ENCODE results near the gene LRRC46. TPM values are rescaled to one million over a fixed set of nuclear protein-coding genes. Genes with fewer than 3 reads are reported as not detected.

LRRC46 gene
- total and polyA plus RNA-seq, 2 of the 13 experiments (the other 11 are each of a cell fraction or from before 2014, with no cell fraction given), result 0.09 TPM

DNA sequence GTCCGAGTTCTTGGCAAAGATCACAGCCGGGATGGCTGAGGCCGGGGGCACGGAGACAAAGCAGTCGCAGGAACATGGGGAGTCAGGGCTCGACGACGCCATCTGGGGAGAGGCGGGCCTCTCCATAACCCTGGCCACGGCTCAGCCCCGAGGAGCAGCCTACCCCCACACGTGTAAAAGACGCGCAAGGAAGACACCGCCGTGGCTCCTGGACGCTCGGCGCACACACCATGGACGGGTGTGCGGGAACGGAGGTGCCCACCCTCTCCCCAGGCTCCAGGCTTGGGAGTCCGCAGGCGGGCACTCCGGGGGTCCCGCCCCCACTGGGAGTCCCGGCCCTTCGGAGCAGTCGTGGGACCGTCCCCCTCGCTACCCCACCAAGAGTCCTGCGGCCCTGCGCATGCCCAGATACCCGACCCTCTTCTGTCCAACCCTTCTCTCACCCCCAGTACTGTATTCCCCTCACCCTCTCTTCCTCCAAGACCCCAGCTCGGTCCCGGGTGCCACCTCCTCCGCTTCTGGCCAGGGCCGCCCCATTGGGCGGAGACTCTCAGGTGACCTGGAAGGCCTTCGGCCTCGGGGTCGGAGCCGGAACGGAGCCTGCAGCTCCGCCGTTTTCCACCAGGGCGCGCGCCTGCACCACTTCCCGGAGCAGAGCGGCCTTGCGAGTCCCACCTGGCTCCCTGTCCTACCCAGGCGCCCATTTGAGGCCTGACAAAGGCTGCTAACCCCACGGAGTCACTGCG, 9.4 kb downstream of the LRRC46 start, which contains the start of gene SCRN2 (continued):
- TF ChIP-seq CEBPB (IDR thresholded peaks at IDR 0.05; ENCODE audit: borderline replicate concordance, low read depth, low read length), result no peak
- TF ChIP-seq NCOA1 (CRISPR knock-in tag; IDR thresholded peaks at IDR 0.05), result peak; percentile 71; the same call in 1 of the 2 replicates
- TF ChIP-seq, protein P1, sequence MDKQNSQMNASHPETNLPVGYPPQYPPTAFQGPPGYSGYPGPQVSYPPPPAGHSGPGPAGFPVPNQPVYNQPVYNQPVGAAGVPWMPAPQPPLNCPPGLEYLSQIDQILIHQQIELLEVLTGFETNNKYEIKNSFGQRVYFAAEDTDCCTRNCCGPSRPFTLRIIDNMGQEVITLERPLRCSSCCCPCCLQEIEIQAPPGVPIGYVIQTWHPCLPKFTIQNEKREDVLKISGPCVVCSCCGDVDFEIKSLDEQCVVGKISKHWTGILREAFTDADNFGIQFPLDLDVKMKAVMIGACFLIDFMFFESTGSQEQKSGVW (CRISPR knock-in tag; IDR thresholded peaks at IDR 0.05; ENCODE audit: borderline replicate concordance), result no peak
- TF ChIP-seq ZFP82 (CRISPR knock-in tag; IDR thresholded peaks at IDR 0.05; ENCODE audit: borderline replicate concordance), result peak; percentile 93; the same call in 1 of the 2 replicates
- peak; percentile 87 for TF ChIP-seq ELF3 (CRISPR knock-in tag; IDR thresholded peaks at IDR 0.05)
- 0 out of 2 replicates have a peak, but pooled peaks have one; percentile 10 for TF ChIP-seq NCOA2 (CRISPR knock-in tag; IDR thresholded peaks at IDR 0.05)
- TF ChIP-seq ZNF652 (CRISPR knock-in tag; IDR thresholded peaks at IDR 0.05; ENCODE audit: borderline replicate concordance, low read depth), result no peak
- no peak for TF ChIP-seq ZKSCAN1 (IDR thresholded peaks at IDR 0.05; ENCODE audit: low read length)
- peak; percentile 60 for TF ChIP-seq IKZF4 (CRISPR knock-in tag; IDR thresholded peaks at IDR 0.05; ENCODE audit: borderline replicate concordance, low read depth, not compliant biosample characterization)
- TF ChIP-seq TCF7L2 (IDR thresholded peaks at IDR 0.05; ENCODE audit: low read depth, low read length), result no peak
- no peak for TF ChIP-seq PRPF4 (IDR thresholded peaks at IDR 0.05; ENCODE audit: low read depth, low read length, poor library complexity, severe bottlenecking)
- TF ChIP-seq ZNF3 (CRISPR knock-in tag; IDR thresholded peaks at IDR 0.05), result no peak
- no peak for TF ChIP-seq HES4 (CRISPR knock-in tag; IDR thresholded peaks at IDR 0.05; ENCODE audit: borderline replicate concordance)
- TF ChIP-seq ASH2L (IDR thresholded peaks at IDR 0.05; ENCODE audit: insufficient read length, low read depth, low read length), result peak; percentile 57
- TF ChIP-seq SALL1 (CRISPR knock-in tag; IDR thresholded peaks at IDR 0.05), result peak; percentile 82; the same call in 1 of the 2 replicates
- no peak; the same call in 1 of the 2 replicates for TF ChIP-seq ZNF879 (CRISPR knock-in tag; IDR thresholded peaks at IDR 0.05)
- no peak for TF ChIP-seq ZNF790 (CRISPR knock-in tag; IDR thresholded peaks at IDR 0.05; ENCODE audit: borderline replicate concordance)
- TF ChIP-seq, protein P2, sequence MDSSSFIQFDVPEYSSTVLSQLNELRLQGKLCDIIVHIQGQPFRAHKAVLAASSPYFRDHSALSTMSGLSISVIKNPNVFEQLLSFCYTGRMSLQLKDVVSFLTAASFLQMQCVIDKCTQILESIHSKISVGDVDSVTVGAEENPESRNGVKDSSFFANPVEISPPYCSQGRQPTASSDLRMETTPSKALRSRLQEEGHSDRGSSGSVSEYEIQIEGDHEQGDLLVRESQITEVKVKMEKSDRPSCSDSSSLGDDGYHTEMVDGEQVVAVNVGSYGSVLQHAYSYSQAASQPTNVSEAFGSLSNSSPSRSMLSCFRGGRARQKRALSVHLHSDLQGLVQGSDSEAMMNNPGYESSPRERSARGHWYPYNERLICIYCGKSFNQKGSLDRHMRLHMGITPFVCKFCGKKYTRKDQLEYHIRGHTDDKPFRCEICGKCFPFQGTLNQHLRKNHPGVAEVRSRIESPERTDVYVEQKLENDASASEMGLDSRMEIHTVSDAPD (CRISPR knock-in tag; IDR thresholded peaks at IDR 0.05), result 0 out of 2 replicates have a peak, but pooled peaks have one; percentile 48
- peak; percentile 84 for TF ChIP-seq DRAP1 (CRISPR knock-in tag; IDR thresholded peaks at IDR 0.05)
- TF ChIP-seq ARID3A (IDR thresholded peaks at IDR 0.05; ENCODE audit: low read depth, low read length), result no peak
- TF ChIP-seq JDP2 (CRISPR knock-in tag; IDR thresholded peaks at IDR 0.05; ENCODE audit: borderline replicate concordance), result no peak
- TF ChIP-seq TBX3 (IDR thresholded peaks at IDR 0.05; ENCODE audit: borderline replicate concordance), result no peak
- no peak for TF ChIP-seq KAT2B (IDR thresholded peaks at IDR 0.05; ENCODE audit: borderline replicate concordance, low read depth, low read length)
- TF ChIP-seq SRSF9 (IDR thresholded peaks at IDR 0.05; ENCODE audit: borderline replicate concordance, insufficient read depth, low read depth, low read length, poor library complexity, severe bottlenecking), result no peak
- no peak for TF ChIP-seq SIX1 (CRISPR knock-in tag; IDR thresholded peaks at IDR 0.05; ENCODE audit: borderline replicate concordance)

Data from HepG2 (cell line).